ENCODE data around the gene DNM1. TPM values are rescaled to one million over a fixed set of nuclear protein-coding genes. Genes with fewer than 3 reads are reported as not detected.
"Not testable (repeated sequence)": the region's sequence is repeated elsewhere in the genome, so short reads cannot be mapped to it uniquely, and the experiment has no call there.

DNM1 gene
- polyA plus RNA-seq, 10 donors = 32.0 to 119 (median 52.2) TPM

GRCh38 chr9:128274245-128274644, 71.1 kb downstream of the DNM1 start:
- DNase-seq = no peak

GRCh38 chr9:128275198-128276007, 72.2 kb downstream of the DNM1 start, which contains the start of gene GOLGA2:
GOLGA2 (minus strand) TSS chr9:128276007; CDS start chr9:128275976, 31 bp downstream.
- DNase-seq = peak; percentile 23 to 70 (median 55)

DNA sequence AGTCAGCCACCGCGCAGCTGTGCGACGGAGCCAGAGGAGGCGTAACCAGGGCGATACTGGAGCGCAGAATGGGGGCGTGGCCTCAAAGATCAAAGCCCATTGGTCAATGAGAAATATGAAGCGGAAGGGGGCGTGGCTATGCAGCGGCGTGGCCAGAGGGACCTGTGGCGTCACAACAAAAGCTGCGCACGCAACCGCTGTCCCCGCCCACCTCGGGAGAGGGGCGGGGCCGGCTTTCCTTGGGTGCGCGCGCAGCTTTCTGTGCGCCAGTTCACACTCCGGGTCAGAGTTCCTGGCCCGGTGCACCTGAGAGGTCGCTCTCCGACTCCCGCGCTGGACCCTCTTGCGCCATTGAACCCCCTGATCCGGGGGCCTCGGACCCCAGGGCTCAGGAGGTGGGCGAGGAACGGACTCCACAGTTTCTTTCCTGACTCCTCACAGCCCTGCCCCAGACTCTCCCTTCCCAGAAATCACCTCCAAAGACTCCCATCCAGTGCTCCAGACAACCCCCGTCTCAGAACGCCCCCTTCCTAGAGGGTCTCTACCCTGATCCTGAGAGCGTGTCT, 72.9 kb downstream of the DNM1 start, which contains the start of gene SWI5:
Gene SWI5 (plus strand): TSS at position 269 of the 566 bp plus-strand sequence.
- peak; percentile 99 to 100 (median 100) for DNase-seq

GRCh38 chr9:128276574-128277270, 73.5 kb downstream of the DNM1 start:
- peak in 2 of 3 donors; percentile 67 to 87 for DNase-seq

DNA sequence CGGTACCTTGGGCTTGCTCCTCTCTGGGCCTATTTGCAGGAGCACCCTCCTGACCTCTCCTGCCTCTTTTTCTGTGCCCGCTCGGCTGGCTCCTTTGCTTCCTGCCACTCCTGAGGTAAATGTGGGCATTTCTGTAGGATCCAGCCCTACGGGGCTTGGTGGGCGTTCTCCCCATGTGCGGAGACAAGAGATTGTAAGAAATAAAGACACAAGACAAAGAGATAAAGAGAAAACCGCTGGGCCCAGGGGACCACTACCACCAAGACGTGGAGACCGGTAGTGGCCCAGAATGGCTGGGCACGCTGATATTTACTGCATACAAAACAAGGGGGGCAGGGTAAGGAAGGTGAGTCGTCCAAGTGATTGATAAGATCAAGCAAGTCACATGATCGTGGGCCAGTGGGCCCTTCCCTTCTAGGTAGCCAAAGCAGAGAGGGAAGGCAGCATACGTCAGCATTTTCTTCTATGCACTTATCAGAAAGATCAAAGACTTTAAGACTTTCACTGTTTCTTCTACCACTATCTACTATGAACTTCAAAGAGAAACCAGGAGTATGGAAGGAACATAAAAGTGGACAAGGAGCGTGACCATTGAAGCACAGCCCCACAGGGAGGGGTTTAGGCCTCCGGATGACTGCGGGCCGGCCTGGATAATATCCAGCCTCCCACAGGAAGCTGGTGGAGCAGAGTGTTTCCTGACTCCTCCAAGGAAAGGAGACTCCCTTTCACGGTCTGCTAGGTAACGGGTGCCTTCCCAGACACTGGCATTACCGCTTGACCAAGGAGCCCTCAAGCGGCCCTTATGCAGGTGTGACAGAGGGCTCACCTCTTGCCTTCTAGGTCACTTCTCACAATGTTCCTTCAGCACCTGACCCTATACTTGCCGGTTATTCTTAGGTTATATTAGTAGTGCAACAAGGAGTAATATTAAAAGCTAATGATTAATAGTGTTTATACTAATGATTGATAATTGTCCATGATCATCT, 76.2 kb downstream of the DNM1 start:
- DNase-seq = not testable (repeated sequence)

- no peak for DNase-seq
Measured at GRCh38 chr9:128280084-128280622, 77.0 kb downstream of the DNM1 start.

DNA sequence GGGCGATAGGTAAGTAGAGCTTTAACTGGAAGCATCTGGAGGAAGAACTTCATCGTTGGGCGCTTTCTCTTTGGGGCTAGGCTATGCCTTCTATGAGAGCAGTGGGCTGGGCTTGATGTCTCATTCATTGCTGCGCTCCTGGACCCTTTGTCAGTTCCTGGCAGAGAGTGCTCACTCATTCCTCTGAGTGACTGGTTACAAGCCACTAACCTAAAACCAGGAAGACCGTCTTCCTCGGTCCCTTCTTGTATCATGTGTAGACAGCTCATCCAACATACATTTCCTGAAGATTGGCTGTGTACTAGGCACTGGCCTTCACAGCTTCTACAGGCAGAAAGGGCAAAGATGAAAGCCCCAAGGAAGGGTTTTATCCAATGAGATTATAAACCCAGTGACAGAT, 79.3 kb downstream of the DNM1 start:
- DNase-seq = peak in 1 of 3 donors; percentile 57

GRCh38 chr9:128285033-128285784, 82.0 kb downstream of the DNM1 start:
- DNase-seq = no peak

- peak; percentile 26 to 81 (median 77) for DNase-seq
Measured at GRCh38 chr9:128286440-128286839, 83.3 kb downstream of the DNM1 start.

DNA sequence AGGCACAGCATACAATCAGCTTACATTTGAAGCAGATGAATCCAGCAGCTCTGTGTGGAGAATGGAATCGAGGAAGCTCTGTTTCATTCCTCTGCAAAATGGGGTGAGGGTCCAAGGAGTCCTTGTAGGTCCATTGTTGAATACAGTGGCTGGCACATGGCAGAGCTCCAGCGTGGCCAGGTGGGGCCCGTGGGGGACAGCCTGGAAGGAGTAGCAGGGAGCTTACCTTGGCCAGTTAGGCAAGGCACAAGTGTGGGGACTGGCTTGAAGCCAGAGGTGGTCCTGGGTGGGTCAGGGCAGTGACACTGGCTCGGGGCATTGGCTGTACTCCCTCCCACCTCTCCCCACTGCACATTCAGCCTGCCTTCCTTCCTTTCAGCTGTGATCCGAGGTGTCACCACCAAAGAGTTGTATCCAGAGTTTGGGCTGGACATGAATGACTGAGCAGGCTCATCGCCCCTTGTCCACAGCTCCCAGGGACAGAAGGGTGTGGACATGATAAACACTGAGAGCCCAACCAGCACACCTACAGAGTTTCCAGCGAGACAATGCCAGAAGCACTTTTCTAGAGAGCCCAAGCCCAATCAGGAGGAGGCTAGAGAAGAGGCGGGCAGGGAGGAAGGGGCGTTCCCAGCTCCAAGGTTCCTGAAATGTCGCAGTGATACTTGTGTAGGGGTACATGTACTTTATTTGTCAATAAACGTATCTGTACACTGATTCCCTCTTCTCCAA, 85.3 kb downstream of the DNM1 start:
- no peak for DNase-seq

DNA sequence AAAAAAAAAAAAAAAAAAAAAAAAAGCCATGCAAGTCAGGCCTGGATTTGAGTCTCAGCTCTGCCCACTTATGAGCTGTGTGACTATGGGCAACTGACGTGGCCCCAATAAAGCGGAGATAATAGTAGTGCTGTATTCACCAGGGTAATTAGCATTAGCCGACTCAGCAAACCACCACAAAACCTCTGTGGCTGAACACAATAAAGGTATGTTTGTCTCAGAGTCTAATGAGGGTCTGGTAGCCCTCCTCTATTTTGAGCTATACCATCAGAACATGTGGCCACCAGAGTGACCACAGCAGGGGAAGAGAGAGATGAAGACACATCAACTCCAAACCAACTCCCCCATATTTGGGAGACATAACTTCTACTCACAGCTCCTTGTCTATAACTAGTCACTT, 88.8 kb downstream of the DNM1 start:
- no peak for DNase-seq

- DNase-seq = no peak
Measured at GRCh38 chr9:128293091-128293490, 89.9 kb downstream of the DNM1 start.

GRCh38 chr9:128294142-128294541, 91.0 kb downstream of the DNM1 start:
- DNase-seq = no peak

GRCh38 chr9:128296340-128297220, 93.4 kb downstream of the DNM1 start:
- DNase-seq = no peak

DNA sequence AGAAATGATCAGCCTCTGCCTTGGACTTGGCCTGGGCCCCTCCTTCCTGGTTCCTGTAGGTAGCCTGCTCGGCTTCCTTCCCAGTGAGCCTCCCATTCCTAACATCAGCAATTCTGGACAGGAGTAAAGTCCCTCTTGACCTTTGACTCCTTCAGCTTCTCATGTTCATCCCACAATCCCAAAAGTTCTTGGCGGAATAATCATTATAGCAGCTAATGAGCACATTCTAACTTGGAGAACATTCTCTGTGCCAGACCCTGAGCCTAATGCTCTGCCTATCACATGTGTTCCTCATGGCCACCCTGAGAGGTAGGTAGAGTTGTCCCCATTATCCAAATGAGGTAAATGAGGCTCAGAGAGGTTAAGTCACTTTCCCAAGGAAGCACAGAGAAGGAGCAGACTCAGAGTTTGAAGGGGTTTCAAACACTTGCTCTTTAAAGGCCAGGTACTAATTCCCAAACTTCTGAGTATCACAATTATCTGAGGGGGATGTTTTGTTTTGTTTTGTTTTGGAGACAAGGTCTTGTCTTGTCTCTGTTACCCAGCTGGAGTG, 94.1 kb downstream of the DNM1 start:
- no peak for DNase-seq

- no peak for DNase-seq
Measured at GRCh38 chr9:128298535-128299482, 95.6 kb downstream of the DNM1 start.

All from muscle of back (tissue), 11 donors.